CD4-positive, alpha-beta T cell treated with Interferon alpha-2 for 1 hour (primary cell): Measurements from ENCODE around the gene SLC23A2.

Experiments
- DNase-seq, 2 donors: peaks; one replicate each; pipeline ENCODE4 v3.0.0-alpha.2; 2020 to 2022

Gene SLC23A2

DNA sequence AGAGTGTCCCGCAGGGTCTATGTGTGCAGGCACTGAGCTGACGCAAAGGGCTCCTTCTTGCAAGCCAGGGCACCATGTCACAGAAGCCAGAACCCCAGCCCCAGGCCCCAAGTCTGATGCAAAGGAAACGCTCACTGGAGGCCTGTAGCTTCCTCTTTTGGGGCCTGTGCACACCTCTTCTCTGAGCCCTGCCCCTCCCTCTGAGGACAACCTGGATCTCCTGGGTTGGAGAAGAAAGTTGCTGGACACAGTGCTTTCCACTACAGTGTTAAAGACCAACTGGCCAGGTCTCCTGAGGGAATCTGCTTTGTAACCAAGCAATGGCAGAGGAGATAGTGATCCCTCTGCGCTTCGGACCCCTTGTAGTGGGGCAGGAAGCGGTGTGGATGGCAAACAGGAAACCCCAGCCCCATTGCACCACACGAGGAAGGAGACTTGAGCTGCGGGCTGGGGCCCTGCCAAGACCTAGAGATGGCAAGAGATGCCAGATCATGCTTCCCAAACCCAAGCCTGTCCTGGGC is 189.6 kb downstream of the SLC23A2 start:
- DNase-seq = peak; percentile 61 to 69

DNA sequence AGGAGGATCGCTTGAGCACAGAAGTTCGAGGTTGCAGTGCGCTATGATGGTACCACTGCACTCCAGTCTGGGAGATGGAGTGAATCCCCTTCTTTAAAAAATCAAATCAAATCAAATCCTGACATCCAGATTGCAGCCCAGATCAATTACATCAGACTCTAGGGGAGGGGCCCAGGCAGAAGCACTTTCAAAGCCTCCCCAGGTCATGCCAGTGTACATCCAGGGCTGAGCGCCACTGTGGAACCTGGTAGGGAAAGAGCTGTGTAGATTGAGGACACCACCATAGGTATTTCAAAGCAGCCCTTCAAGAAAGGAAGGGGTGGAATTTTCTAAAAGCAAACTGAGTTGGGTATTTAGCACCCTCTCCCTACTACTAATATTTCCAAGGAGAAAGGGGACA is 190.1 kb downstream of the SLC23A2 start:
- no peak for DNase-seq

DNA sequence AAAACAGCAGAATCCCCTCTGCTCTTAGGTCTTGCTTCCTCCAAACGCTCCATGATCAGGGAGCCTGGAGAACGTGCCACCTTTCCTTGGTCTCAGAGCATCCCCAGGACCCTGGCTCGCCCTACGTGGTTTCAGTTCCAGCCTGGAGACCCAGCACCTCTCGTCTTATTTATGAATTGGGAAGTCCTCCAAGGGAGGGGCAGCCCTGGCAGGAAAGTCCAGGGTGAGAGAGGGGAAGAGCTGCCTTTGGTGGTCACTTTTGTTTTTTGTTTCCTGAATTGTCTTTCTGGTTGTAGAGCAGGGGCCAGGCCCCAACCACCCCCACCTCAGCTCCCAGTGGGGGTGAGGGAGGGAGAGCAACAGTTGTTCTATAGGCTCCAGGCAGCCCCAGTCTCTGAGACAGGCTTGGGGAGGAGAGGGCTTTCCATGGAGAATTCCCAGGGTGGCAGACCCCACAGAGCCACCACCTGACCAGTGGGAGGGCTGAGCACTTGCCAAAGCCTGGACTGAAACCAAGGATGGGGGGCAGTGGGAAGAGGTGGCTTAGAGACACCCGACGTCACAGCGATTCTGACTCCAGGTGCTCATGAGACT is 190.8 kb downstream of the SLC23A2 start:
- no peak for DNase-seq

DNA sequence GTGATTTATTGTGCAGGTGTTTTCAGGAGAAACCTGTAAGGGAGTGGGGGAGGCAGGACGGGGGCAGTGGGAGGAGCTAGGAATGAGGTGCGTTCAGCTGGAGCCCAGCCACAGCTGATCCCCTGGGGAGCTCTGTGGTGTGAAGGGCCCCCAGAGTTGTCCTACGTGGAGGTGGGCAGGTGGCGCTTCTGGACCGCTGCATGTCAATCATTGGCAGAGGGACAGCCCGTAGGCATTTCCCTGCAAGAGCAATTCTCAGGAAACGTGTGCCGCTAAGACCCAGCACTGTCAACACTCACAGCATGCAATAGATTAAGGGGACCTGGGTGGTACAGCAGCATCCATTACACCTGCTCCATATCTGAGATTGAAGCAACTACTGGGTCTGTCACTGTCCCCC is 191.6 kb downstream of the SLC23A2 start:
- DNase-seq = no peak

DNA sequence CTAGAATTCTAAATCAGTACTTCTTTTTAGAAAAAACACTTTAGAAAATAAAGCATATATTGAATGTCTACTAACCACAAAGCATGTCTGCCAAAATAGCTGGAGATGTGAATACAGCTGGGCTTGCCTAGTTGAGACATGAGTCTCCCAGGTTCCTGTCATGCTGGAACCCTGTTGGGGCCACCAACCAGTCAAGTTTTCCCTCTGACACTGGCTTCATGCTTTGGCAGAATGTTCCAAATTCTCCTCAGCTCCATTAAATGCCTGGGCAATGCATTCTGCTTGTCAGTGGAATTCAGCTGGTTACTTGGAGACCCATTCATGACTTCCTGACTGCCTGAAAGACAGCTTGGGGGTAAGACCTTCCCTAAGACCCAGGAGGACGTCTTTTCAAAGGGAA is 192.4 kb downstream of the SLC23A2 start:
- no peak for DNase-seq

DNA sequence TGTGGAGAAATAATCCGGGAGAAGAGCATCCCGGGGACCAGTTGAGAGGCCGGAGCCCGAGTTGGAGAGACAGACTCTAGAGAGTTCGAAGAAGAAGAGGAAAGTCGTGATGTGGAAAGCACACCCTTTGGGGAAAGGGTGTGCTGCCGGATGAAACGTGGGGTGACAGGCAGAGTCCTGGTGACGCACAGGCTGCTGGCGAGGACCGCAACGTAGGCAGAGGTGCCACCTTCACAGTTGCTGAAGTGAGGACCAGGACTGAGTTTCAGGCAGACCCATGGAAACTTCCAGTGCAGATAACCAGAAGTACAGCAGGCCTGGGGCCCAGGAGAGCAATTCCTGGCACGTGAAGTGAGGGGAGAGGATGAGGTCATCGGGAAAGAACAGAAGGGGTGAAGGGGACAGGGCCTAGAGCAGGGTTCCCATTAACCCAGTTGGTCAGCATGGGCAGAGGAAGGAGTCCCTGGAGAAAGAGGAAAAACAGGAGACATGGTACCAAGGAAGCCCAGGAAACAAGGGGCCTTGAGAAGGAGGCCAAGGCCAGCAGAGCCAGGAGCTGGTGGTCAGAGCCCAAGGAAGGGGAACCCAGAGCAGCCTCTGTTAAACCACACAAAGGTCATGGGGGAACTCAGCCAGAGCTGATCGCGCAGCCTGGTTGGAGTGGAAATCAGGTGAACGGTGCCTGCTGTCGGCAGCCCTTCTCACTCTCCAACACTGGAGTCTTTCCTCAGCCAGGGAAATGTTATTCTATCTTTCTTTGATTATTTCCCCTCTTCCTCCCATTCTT is 195.5 kb downstream of the SLC23A2 start:
- no peak for DNase-seq

DNA sequence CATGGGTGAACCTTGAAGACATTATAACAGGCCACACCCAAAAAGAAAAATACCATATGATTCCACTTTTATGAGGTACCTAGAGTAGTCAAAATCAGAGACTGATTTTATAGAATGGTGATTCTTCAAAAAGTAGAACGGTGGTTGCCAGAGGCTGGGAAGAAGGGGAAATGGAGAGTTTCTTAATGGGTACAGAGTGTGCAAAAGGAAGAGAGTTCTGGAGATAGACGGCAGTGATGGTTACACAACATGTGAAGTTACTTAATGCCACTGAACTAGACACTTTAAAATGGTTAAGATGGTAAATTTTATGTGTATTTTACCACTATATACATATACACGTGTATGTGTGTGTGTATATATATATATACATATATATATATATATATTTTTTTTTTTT is 198.8 kb downstream of the SLC23A2 start:
- DNase-seq = no peak
